Right ventricle myocardium inferior (tissue), 1 donor: ENCODE data around the gene FGF21. TPM values are rescaled to one million over a fixed set of nuclear protein-coding genes. Genes with fewer than 3 reads are reported as not detected.
"Not testable (repeated sequence)": the region's sequence is repeated elsewhere in the genome, so short reads cannot be mapped to it uniquely, and the experiment has no call there.

Source experiments
- ATAC-seq: fragments of 200-7000 bp; cut with Tn5 transposase; one replicate; pipeline ENCODE4 v1.9.1; 2020; ENCODE audit warnings: mild to moderate bottlenecking, moderate library complexity
- DNase-seq: peaks from one replicate; pipeline ENCODE4 v3.0.0; 2021; ENCODE audit errors: missing footprints
- intact Hi-C: fragments of 100-400 bp; cut with DNase I; formaldehyde crosslinking; loops from one replicate; pipeline ENCODE4 v1.11.0; 2022
- total RNA-seq: library from RNA; stranded (reverse); fragmentation: NEBNext Ultra II Directional; extraction: Animal tissue kit (Norgen Biotek cat#: 25700); gene quantifications from one replicate; pipeline ENCODE4 v1.2.1, GENCODE V29; 2021
- donor health status: DM: no; HTN: yes; CAD: no; lungs with severe emphysema.

The FGF21 gene
- total RNA-seq, 1 donor from 2014 or later: not detected

DNA sequence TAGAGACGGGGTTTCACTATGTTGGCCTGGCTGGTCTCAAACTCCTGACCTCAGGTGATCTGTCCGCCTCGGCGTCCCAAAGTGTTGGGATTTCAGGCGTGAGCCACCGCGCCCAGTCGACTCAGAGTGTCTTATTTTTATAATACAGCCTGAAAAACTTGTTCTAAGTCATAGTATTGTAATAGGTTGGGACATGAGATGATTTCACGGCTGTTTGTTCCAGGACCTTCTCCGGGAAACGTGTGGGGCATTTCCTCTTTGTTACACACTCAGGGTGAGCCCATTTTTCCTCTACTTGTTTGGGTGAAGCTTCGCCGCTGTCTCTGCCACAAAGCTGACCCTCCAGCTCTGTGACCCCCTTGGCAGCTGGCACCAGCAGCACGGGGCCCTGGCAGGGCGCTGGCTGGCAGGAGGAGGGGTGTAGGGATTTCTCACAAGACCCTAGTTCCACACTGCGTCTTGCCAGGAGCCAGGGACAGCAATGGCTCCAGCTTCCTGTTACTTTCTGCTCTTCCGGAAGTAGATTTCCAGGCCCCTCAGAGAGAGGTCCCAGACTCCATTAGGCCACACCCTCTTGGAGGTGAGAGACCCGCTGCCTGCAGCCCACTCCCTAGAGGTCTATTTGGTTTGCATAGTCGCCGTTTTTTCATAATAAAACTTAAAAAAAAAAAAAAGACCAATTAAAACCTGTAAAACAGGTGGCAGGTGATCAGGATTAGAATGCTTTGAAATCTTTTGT is 15.6 kb downstream of the FGF21 start:
- ATAC-seq: no peak

DNA sequence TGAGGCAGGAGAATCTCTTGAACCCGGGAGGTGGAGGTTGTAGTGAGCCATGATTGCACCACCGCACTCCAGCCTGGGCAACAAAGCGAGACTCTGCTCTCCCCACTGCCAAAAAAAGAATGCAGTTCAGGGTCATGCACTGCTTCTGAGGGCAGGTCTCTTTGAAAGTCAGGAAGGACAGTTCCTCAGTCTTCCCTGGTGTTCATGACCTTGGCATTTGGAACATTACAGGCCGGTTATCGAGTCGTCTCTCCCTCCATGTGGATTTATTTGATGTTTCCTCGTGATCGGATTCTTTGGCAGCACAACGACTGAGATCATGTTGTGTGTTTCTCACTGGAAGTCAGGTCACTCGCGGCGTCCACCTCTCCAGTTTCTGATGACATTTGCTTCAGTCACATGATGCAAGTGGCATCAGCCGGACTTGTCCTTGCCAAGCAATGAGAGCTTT is 17.2 kb downstream of the FGF21 start:
- intact Hi-C loops: no loop called here
- ATAC-seq (peak; percentile 66), DNase-seq (no peak)

More for the DNA sequence above, 15.6 kb downstream of the FGF21 start:
- DNase-seq: no peak
- intact Hi-C loops: no loop called here

DNA sequence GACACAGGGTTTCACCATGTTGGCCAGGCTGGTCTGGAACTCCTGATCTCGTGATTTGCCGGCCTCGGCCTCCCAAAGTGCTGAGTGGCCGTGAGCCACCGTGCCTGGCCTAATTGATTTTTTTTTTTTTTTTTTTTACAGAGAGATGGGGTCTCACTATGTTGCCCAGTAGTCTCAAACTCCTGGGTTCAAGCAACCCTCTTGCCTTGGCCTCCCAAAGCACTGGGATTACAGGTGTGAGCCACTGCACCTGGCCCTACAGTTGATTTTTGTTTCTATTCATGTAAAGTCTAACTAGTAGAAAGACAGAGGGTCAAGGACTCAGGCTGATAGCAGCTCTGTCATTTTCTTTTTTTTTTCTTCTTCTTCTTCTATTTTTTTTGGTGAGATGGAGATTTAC is 21.8 kb downstream of the FGF21 start:
- DNase-seq (no peak), ATAC-seq (no peak)
- intact Hi-C loops: no loop called here

DNA sequence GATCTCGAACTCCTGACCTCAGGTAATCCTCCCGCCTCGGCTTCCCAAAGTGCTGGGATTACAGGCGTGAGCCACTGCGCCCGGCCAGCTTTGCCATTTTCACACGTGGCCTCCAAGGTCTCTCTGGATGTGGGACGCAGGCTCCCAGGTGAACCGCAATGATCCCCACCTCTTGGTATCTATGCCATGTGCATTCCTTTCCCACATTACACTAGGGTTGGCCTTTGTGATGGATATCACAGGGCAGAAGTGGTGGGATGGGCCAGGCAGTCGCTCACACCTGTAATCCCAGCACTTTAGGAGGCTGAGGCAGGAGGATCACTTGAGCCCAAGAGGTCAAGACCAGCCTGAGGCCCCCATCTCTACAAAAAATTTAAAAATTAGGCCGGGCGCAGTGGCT is 22.4 kb downstream of the FGF21 start:
- intact Hi-C loops: no loop called here
- DNase-seq: no peak
- no peak for ATAC-seq

DNA sequence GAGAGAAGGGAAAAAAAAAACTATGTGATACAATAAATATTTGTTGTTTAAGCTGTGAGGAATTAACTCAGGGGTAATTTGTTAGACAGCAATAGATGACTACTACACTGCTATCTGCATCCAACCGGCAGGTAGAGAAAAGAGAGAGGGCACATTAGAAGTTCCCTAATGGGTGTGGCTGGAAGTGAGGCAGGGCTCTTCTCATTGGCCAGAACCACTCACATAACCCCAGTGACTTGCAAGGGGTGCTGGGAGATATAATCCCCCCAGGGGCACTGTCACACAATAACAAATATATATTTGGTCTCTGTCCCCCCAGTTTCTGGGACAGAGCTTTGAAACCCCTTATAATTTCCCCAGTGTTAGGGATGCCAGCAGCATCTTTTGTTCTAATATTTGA is 24.3 kb downstream of the FGF21 start:
- intact Hi-C loops: loop anchor here (5.0 kb wide), 2 partner anchors 102 to 132 kb away; partner anchors contain the start of gene CA11
- ATAC-seq: no peak
- no peak for DNase-seq

DNA sequence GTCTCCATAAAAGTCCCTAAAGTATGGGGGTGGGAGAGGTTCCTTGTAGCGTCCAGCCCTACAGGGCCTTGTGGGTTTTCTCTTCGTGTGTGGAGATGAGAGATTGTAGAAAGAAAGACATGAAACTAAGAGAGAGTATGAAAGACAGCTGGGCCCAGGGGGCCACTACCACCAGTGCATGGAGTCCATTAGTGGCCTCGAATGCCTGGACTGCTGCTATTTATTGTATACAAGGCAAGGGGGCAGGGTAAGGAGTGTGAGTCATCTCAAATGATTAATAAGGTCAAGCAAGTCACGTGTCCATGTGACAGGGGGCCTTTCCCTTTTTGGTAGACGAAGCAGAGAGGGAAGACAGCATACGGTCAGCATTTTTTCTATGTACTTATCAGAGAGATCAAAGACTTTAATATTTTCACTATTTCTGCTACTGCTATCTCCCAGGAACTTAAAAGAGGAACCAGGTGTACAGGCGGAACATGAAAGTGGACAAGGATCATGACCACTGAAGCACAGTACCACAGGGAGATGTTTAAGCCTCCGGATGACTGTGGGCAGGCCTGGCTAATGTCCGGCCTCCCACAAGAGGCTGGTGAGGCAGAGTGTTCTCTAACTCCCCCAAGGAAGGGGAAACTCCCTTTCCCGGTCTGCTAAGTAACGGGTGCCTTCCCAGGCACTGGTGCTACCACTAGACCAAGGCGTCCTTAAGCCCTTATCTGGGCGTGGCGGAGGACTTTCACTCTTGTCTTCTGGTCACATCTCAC is 25.5 kb downstream of the FGF21 start:
- intact Hi-C loops: loop anchor here (5.0 kb wide), 2 partner anchors 104 to 134 kb away; partner anchors contain the start of gene CA11
- DNase-seq (no peak), ATAC-seq (no peak)

DNA sequence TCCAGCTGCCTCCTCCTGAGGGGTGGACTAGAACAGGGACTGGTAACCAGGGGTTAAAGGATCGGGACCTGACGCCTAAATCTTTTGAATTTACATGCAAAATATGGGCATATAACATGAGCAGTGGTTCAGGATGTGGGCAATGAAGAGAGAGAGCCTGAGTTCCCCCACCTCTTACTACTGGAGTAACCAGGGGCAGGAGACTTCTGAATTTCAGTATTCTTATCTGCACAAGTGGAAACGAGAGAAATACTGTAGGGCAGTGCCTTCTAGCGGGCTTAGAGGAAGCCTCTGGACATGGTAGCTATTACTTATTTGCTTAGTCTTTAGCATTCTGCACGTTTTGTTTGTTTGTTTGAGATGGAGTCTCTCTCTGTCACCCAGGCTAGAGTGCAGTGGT is 29.2 kb downstream of the FGF21 start:
- intact Hi-C loops: loop anchor here (5.0 kb wide), 2 partner anchors 107 to 137 kb away; partner anchors contain the start of gene CA11
- no peak for ATAC-seq

DNA sequence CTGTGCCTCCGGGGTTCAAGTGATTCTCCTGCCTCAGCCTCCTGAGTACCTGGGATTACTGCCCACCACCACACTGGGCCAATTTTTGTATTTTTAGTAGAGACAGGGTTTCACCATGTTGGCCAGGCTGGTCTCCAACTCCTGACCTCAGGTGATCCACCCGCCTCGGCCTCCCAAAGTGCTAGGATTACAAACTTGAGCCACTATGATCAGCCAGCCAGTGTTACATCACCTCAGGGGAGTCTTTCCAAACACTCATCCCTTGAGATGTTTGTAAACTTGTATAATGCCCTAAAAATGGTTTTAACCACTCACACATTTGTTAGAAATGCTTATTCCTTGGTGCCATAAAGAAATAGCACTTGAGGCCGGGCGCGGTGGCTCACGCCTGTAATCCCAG is 31.1 kb downstream of the FGF21 start:
- intact Hi-C loops, DNase-seq, ATAC-seq: not testable (repeated sequence)

More for the DNA sequence above, 29.2 kb downstream of the FGF21 start:
- DNase-seq: no peak

DNA sequence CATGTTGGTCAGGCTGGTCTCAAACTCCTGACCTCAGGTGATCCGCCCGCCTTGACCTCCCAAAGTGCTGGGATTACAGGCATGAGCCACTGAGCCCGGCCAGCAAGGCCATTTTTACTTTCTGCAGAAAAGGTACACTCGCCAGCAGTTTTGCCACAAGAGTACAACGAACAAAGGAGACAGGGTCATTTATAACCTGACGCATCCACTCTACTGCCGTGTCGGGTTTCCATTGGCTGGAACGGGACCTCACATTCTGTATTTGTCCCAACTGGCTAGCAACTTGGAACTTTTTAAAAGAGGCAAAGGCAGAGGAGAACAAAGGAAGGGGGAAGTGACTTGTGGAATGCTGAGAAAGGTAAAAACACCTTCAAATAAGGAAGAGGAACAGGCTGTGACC is 32.0 kb downstream of the FGF21 start:
- intact Hi-C loops, ATAC-seq, DNase-seq: not testable (repeated sequence)

DNA sequence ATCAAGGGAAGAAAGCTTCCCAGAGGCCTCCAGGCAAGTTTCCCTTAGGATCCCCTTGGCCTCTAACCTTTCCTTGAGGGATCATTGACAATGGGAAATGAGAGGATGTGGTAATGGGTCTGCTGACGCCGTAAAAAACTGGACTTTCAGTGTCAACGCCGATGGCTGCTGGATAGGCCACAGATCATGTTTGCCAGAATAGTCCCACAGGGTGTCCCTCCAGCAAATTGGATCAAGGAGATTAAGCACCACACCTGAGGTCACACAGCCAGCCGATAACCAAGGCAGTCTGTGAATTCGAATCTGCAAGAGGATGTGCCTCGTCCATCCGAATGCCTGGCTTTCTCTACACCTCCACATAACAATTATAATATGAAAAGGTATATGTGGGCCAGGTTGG is 37.9 kb downstream of the FGF21 start:
- DNase-seq (no peak), ATAC-seq (no peak)
- intact Hi-C loops: no loop called here

DNA sequence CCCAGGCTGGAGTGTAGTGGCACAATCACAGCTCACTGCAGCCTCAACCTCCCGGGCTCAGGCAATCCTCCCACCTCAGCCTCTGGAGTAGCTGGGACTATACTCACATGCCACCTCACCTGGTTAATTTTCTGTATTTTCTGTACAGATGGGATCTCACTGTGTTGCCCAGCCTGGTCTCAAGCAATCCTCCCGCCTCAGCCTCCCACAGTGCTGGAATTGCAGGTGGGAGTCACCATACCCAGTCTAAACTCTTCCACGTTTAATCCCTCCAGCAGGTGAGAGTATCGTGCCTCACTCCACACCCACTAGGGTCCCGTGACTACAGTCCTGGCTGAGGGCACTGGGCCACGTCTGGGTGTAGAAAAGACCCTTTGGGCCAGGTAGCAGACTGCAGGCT is 39.0 kb downstream of the FGF21 start:
- intact Hi-C loops: loop anchor here (2.0 kb wide), 1 partner anchor 15 kb away; no protein-coding TSS in a partner anchor
- no peak for ATAC-seq
- DNase-seq: no peak

DNA sequence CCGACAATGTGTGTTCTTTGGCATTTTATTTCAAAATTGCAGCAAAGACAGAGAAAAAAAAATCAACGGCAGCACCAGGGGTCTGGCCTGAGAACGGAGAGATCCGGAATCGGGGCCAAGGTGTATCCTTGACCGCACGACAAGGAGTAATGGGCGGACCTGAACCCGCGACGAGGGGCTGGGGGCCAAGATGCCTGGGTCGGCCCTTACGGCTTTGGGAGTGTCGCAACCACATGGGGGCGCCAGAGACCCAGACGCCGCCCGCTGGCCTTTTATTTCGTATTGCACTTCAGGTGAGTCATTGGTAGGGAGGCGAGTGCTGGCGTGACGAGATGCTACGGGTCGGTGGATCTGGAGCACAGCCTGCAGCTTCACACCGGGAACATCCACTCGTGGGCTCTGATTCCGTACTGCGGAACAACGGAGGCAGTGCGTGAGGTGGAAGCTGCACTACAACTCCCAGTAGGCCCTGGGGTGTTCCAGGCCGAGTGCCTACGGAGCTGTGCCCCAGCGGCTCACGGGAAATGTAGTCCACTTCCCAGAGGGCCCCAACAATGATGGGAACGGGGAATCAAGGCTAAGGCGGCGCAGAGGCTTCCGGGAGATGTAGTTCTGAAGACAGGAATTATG is 39.8 kb downstream of the FGF21 start:
- intact Hi-C loops: loop anchor here (1.0 to 5.0 kb wide), 3 partner anchors 14 to 177 kb away; no protein-coding TSS in a partner anchor
- DNase-seq (peak; percentile 95), ATAC-seq (peak; percentile 98)

DNA sequence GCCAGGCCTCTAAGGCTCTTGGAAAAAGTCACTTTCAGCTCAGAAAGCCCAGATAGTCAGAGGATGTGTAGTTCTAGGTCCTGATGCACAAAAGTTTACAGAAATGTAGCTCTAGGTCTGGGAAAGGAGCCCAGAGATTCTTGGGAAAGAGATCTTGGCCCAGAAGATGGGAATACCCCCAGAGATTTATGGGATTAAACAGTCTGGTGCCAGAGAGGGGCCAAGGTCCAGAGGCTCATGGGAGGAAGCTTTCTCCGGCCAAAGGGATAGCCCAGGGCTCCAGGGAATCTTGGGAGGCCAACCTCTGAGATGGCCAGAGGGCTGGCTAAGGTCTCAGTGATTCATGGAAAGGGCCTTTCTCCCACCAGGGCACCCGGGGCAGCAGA is 40.4 kb downstream of the FGF21 start:
- no peak for DNase-seq
- intact Hi-C loops: loop anchor here (1.0 to 5.0 kb wide), 3 partner anchors 13 to 177 kb away; no protein-coding TSS in a partner anchor
- ATAC-seq: peak; percentile 69

DNA sequence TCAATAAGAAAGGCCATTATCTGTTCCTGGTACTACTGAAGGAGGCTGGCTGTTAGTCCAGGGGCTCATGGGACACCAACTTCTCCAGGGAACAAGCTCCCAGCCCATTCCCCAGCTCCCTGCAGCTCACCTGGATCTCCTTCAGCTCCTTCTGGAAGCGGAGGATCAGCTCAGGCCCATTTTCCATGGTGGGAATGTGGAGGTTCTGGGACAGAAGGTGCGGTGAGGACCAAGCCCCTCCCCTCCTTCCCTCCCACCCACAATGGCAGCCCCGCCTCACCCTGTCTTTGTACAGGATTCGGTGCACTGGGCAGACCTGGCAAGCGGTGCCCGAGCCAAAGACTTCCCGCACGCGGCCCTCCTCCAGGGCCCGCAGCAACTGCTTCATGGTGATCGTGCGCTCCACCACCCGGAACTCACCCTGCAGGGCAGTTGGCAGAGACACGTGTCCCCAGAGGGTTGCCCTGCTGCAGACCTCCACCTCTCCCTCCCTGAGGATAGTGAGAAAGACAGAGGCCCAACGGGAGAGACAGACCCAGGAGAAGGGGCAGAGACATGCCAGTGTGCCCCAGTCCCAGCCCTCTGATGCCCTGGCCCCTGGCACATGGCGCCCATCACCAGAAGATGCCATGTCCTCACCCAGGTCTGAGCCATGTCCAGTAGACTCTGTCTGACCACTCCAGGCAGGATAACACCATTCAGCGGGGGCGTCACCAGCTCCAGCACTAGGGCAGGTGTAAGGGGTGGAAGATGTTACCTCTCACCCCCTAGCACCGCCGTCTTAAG is 41.2 kb downstream of the FGF21 start:
- ATAC-seq (no peak), DNase-seq (no peak)
- intact Hi-C loops: loop anchor here (5.0 kb wide), 1 partner anchor 176 kb away; no protein-coding TSS in a partner anchor

DNA sequence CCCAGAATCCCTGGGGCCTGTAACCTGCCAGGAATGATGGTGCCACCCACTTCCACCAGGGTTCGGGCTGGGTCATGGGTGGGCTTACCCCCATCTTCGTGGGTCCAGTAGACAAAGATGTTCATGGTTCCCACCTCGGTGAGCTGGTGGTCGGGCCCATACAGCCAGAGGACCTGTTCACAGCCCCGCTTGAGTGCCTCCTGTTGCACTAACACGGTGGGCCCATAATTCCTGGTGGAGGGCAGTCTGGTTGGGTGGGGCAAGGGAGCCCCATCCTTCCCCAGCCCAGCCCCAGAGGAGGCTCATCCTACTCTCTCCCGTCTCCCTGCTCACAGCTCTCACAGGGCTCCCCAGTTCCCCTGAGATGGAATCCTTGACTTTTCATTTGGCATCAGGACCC is 41.8 kb downstream of the FGF21 start:
- intact Hi-C loops: loop anchor here (5.0 kb wide), 1 partner anchor 175 kb away; no protein-coding TSS in a partner anchor
- no peak for ATAC-seq
- DNase-seq: no peak

DNA sequence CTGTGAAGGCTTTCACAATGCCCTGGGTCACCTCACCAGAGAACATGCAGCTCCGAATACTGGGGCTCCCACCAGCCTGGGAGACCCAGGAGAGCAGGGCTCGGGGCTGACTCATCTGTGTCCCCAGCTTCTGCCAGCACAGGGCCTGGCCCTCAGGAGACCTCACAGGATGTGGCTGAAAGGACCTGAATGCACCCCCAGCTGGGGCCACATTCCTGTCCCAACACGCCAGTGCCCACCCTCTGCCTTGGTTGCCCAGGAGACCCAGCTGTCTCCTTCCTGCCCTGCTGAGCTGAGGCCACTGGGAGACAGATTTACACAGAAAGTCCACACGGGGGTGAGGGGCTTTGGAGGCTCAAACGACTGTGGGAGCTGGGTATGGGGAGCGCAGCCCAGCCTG is 43.6 kb downstream of the FGF21 start:
- intact Hi-C loops: loop anchor here (5.0 kb wide), 1 partner anchor 173 kb away; no protein-coding TSS in a partner anchor
- DNase-seq (no peak), ATAC-seq (no peak)

DNA sequence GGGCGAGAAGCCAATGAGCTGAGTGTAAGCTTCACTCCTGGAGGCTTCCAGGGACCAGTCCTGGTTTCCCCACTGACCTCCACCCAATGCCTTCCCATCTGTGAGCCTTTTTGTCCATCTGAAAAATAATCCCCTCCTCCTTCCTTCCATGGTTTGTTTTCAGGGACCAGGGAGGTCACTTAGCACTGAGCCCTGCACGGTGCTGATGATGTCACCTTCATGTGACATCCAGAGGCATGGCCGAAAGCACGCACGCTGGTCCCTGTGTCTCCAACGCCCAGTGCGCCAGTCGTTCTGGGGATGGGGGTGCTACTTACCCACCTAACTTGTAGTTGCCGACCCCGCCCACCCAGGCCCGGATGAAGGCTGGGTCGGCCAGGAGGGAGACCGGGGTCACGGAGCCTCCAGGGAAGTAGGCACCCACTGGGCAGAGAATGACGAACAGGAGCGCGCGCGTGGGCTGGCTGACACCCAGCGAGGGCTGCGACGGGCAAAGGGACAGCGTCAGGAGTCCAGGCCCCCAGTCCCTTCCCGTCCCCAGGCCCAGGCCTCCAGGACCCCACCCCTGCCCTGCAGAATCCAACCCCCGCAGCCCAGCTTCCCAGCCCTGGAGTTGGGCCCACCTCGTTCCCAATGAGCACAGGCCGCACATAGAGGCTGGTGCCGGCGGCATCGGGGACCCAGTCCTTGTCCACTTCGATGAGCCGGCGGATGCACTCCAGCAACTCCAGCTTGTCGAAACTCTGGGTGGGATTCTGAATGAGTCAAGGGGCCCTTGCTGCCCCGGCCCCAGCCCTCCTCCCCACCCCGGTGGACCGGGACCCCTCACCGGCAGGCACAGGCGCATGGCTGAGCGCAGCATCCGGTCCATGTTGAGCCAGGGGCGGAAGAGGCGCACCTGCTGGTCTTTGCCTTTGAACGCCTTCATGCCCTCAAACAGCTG is 44.3 kb downstream of the FGF21 start:
- intact Hi-C loops: loop anchor here (5.0 kb wide), 1 partner anchor 173 kb away; no protein-coding TSS in a partner anchor
- DNase-seq: no peak
- no peak for ATAC-seq
